Measurements from ENCODE around the gene NDUFB10. TPM values are rescaled to one million over a fixed set of nuclear protein-coding genes. Genes with fewer than 3 reads are reported as not detected.

Gene NDUFB10
- total RNA-seq: 100 to 1,000 TPM in 1 of 2 donors, 10 to 100 TPM in 1; 93.9 to 110 TPM
- 100 to 1,000 TPM; 156 to 195 TPM for polyA plus RNA-seq

GRCh38 chr16:1959269-1960039 lies at the start of gene NDUFB10:
TSS of gene NDUFB10 (plus strand) at chr16:1959538. CDS start at chr16:1959625, 87 bp downstream.
- Histone ChIP-seq H3K36me3 (ENCODE audit: control insufficient read depth in 4 of 4, insufficient read depth in 3 of 4, low read depth in 1 of 4, low read length in 3 of 4) (peaks cover 0 to 26% (median 7%) of the 10 kb centered on the region in 4 donors), H3K27ac (ENCODE audit: low read depth in 1 of 2, low read length in 2 of 2) (peak within 1 kb of the TSS; percentile 50 to 77), H3K4me3 (ENCODE audit: low read depth in 1 of 3, low read length in 3 of 3) (peak within 1 kb of the TSS; percentile 80 to 92 (median 90)), H3K9ac (ENCODE audit: low read depth in 1 of 2, low read length in 2 of 2) (peak within 1 kb of the TSS; percentile 45 to 72), H3K27me3 (ENCODE audit: control insufficient read depth in 4 of 4, insufficient read depth in 4 of 4, low read length in 3 of 4) (no peaks in the 10 kb centered on the region), H3K9me3 (ENCODE audit: control insufficient read depth in 4 of 4, low read length in 3 of 4) (no peaks in the 10 kb centered on the region), H3K4me1 (ENCODE audit: control insufficient read depth in 4 of 4, insufficient read depth in 4 of 4, low read length in 3 of 4) (peaks cover 4 to 28% (median 23%) of the 10 kb centered on the region in 4 donors)
- DNase-seq (ENCODE audit: low spot score): peak; percentile 96
- TF ChIP-seq RAD21 (IDR thresholded peaks at IDR 0.05) (peak in 1 of 2 donors; percentile 50), CTCF (IDR thresholded peaks at IDR 0.05; ENCODE audit: low read depth, low read length, missing input control) (peak; percentile 49), TAF1 (conservative IDR thresholded peaks at IDR 0.05) (no peak), JUND (IDR thresholded peaks at IDR 0.05) (no peak), EGR1 (IDR thresholded peaks at IDR 0.05; ENCODE audit: low read depth in 2 of 2) (peak in 1 of 2 donors; percentile 35), HNF4G (IDR thresholded peaks at IDR 0.05) (no peak), YY1 (IDR thresholded peaks at IDR 0.05) (peak; percentile 73), GABPA (IDR thresholded peaks at IDR 0.05 in 1 of 2, conservative IDR thresholded peaks at IDR 0.05 in 1 of 2) (peak in 1 of 2 donors; percentile 58), ZBTB33 (IDR thresholded peaks at IDR 0.05) (no peak), SP1 (IDR thresholded peaks at IDR 0.05) (no peak), NR2F2 (IDR thresholded peaks at IDR 0.05) (no peak), FOXA1 (IDR thresholded peaks at IDR 0.05) (no peak), RXRA (IDR thresholded peaks at IDR 0.05) (no peak), REST (IDR thresholded peaks at IDR 0.05) (no peak), FOXA2 (IDR thresholded peaks at IDR 0.05) (no peak), ATF3 (IDR thresholded peaks at IDR 0.05) (no peak), HNF4A (conservative IDR thresholded peaks at IDR 0.05) (no peak), MAX (IDR thresholded peaks at IDR 0.05) (no peak)
- under 1% methylated on average over 79 of the region's 79 CpGs for WGBS
